WI38 (cell line): Measurements from ENCODE around the gene AKR1C2.

Experiments
- H3K4me3 ChIP-seq: 2 replicates; pipeline ENCODE4 v1.5.1; 2011; ENCODE audit warnings: low read depth, mild to moderate bottlenecking, control low read depth, low read length
- TF ChIP-seq, protein P1 (sequence below): IDR thresholded peaks from 2 replicates; pipeline ENCODE4 v1.5.1; 2012; ENCODE audit warnings: low read depth, mild to moderate bottlenecking, control low read depth, low read length

AKR1C2 gene

DNA sequence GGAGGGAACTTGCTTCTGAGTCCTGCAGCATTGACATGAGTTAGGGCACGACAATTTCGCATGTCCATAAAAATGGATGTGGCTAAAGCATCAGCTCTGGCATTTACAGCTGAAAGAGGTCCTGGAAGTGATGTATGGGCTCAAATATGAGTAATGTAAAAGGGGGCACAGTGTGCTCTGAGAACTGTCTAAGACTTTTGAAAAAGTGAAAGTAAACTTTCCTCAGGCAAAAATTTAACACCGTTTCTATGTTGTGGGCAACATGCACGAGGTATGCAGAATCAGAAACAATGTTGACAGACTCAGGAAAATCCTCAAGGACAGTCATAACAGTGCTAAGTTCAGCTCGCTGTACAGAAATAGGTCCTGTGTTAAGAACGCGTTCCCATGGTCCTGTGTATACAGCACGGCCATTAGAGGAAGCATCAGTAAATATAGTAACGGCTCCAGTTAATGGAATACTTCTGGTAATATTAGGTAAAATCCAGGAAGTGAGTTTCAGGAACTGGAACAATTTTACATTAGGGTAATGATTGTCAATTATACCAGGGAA lies 37.9 kb upstream of the AKR1C2 start:
- H3K4me3 ChIP-seq, result peak overlapping the region; percentile 13; the same call in 1 of the 2 replicates
- TF ChIP-seq, protein P1, sequence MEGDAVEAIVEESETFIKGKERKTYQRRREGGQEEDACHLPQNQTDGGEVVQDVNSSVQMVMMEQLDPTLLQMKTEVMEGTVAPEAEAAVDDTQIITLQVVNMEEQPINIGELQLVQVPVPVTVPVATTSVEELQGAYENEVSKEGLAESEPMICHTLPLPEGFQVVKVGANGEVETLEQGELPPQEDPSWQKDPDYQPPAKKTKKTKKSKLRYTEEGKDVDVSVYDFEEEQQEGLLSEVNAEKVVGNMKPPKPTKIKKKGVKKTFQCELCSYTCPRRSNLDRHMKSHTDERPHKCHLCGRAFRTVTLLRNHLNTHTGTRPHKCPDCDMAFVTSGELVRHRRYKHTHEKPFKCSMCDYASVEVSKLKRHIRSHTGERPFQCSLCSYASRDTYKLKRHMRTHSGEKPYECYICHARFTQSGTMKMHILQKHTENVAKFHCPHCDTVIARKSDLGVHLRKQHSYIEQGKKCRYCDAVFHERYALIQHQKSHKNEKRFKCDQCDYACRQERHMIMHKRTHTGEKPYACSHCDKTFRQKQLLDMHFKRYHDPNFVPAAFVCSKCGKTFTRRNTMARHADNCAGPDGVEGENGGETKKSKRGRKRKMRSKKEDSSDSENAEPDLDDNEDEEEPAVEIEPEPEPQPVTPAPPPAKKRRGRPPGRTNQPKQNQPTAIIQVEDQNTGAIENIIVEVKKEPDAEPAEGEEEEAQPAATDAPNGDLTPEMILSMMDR, result no peak

DNA sequence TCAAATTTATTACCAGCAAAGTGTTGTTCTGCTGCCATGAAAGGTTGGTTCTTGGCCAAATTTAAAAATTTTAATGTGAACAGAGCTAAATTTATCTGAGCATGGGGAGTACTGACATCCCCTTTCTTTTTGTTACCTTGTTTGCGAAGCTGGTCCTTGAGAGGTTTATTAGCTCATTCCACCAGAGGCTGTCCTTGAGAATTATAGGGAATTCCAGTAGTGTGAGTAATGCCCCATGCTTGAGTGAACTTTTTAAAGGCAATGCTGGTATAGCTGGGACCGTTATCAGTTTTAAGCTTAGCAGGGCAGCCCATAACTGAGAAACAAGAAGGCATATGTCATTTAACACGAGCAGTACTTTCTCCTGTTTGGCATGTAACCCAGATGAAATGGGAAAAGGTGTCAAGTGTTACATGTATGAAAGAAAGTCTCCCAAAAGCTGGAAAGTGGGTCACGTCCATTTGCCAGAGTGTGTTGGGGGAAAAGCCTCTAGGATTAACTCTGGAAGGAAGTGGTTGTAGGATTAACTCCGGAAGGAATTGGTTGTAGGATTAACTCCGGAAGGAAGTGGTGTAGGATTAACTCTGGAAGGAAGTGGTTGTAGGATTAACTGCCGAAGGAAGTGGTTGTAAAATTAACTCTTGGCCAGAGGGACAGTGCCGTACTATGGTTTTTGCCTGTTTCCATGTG lies 37.3 kb upstream of the AKR1C2 start:
- TF ChIP-seq, protein P1, result no peak
- H3K4me3 ChIP-seq, result peak overlapping the region; percentile 13; the same call in 1 of the 2 replicates

DNA sequence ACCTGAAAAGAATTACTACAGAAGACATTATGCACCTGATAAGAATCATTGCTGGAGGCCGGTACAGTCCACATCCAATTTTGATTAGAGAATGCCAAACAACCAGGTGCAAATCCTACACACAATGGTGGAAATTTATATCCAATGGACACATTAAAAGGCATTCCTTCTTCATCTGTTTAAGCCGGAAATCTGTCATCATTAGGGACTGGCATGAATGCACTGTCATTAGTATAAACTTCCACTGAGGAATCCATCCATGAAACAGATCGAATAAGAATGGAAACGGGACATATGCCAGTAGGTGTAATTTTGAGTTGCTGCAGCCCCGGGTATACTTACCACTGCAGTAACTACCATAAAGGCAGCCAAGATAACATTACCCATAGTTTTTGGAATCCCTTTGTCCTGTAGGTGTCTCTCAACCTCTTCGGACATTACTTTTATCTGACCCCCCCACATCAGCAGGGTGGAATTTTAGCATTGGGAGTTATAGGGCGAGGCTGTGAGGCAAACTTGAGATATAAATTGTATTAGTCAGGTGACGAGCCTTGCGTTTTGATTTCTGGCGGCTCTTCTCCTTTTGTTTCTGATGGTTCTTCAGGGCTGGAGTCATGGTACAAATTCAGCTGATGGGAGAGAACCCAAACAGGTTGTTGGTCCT lies 36.5 kb upstream of the AKR1C2 start:
- no peak overlapping the region for H3K4me3 ChIP-seq
- TF ChIP-seq, protein P1, result no peak

DNA sequence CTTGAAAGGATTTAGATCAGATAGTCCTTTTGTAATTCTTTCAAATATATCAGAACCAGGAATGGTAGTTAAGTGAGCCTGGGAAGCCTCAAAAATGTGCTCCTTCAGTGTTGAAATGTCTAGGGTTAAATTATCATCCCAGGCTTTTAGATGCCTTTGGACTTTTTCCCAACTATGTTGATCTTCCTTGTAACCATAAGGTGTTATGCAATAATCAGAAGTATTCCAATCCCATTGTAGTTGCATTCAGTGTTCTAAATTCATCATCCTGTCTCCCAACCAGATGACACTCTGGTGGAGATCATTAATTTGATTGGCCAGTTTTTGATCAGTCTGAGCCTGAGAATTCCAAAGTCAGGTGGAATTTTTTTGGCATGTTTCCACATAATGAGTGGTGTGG lies 35.1 kb upstream of the AKR1C2 start:
- no peak overlapping the region for H3K4me3 ChIP-seq
- TF ChIP-seq, protein P1, result no peak

DNA sequence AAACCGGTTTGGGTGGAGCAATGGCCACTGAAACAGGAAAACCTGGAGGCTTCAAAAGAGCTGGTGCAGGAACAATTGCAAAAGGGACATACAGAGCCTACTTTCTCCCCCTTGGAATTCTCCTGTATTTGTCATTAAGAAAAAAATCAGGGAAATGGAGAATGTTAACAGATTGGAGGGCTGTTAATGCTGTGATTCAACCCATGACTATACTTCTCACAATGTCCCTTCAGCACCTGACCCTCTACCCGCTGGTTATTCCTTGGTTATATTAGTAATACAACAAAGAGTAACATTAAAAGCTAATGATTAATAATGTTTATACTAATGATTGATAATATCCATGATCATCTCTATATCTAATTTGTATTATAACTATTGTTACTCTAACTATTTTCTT lies 34.4 kb upstream of the AKR1C2 start:
- no peak overlapping the region for H3K4me3 ChIP-seq
- TF ChIP-seq, protein P1, result no peak

DNA sequence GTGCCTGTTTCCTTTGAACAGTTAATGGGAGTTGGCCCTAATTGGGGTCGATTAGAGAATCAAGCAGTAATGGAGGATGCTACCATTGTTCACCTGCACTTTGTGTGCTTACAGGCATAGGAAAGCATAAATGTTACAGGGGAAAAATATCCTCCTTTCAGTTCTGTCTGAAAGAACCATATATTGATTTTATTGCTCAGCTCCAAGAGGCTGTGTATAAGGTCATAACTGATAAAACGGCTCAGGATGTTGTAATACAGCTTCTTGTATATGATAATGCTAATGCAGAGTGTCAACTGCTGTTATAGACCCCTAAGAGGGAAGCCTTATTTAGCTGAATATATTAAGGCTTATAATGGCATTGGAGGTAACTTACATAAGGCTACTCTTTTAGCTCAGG lies 32.9 kb upstream of the AKR1C2 start:
- no peak overlapping the region for H3K4me3 ChIP-seq
- TF ChIP-seq, protein P1, result no peak

DNA sequence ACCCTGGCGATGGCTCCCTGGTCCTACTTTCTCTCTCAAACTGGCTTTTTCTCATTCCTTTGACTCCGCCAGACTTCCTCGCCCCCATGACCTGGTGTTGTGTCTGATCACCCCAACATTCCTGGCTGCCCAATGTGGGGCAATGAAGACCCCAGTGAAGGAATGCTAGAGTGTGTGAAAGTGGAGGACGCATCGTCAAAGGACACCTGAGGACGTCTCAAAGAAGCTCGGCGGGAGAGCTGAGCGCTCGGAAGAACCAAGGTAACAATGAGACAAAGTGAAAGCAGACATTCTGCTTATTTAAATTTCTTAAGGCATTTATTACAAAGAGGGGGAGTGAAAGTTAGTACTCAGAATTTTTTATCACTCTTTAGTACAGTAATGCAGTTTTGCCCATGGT lies 31.7 kb upstream of the AKR1C2 start:
- TF ChIP-seq, protein P1, result no peak
- H3K4me3 ChIP-seq, result no peak overlapping the region
